OCI-LY7 (cell line): ENCODE results near the gene KIAA1958. TPM values are rescaled to one million over a fixed set of nuclear protein-coding genes. Genes with fewer than 3 reads are reported as not detected.

Experiments
- BruUV-seq: library from RNA; stranded (reverse); fragments of 400-500 nt; replicated peaks from 2 replicates; lab custom pipeline; 2021; lab: Mats Ljungman, UMichigan
- CTCF ChIA-PET: fragments of 300-600 bp; sonication (Branson Sonifier 250); formaldehyde crosslinking; loops from one replicate; lab custom pipeline; 2022; ENCODE audit warnings: antibody characterized with exemption; ENCODE audit not compliant: unreplicated experiment; lab: Charles Lee
- POLR2A ChIA-PET: fragments of 300-600 bp; sonication (Branson Sonifier 250); formaldehyde crosslinking; loops from one replicate; lab custom pipeline; 2022; ENCODE audit warnings: antibody characterized with exemption; lab: Charles Lee
- DNase-seq: peaks from one replicate; pipeline ENCODE4 v3.0.0-alpha.2; 2015; ENCODE audit warnings: low spot score
- H2AFZ ChIP-seq: fragments of 200-600 bp; sonication (generic), shearing (Covaris generic); 2 replicates; pipeline ENCODE4 v1.6.1; 2014; ENCODE audit warnings: mild to moderate bottlenecking, antibody characterized with exemption, low read length, moderate library complexity
- H3K27ac ChIP-seq: fragments of 200-600 bp; sonication (generic); 2 replicates; pipeline ENCODE4 v1.5.1; 2014; ENCODE audit warnings: mixed run types, low read depth, mild to moderate bottlenecking, moderate library complexity, low read length, inconsistent platforms; ENCODE audit not compliant: poor library complexity, severe bottlenecking
- H3K36me3 ChIP-seq: fragments of 200-600 bp; sonication (generic); 2 replicates; pipeline ENCODE4 v1.6.1; 2014; ENCODE audit warnings: mild to moderate bottlenecking, antibody characterized with exemption, low read length, moderate library complexity, mixed read lengths; ENCODE audit not compliant: insufficient read depth
- H3K4me1 ChIP-seq: fragments of 200-600 bp; sonication (generic); 2 replicates; pipeline ENCODE4 v1.5.1; 2014; ENCODE audit warnings: mild to moderate bottlenecking, low read length; ENCODE audit not compliant: insufficient read depth, poor library complexity, severe bottlenecking
- H3K4me2 ChIP-seq: fragments of 200-600 bp; sonication (generic); 2 replicates; pipeline ENCODE4 v1.6.1; 2014; ENCODE audit warnings: mild to moderate bottlenecking, low read length
- H3K4me3 ChIP-seq: fragments of 200-600 bp; sonication (generic); 2 replicates; pipeline ENCODE4 v1.5.1; 2014; ENCODE audit warnings: mild to moderate bottlenecking, low read depth, low read length; ENCODE audit not compliant: poor library complexity, severe bottlenecking
- H3K79me2 ChIP-seq: fragments of 200-600 bp; sonication (generic); 2 replicates; pipeline ENCODE4 v1.6.1; 2016; ENCODE audit warnings: low read depth, mild to moderate bottlenecking, low read length, moderate library complexity, mixed read lengths; ENCODE audit not compliant: insufficient read depth
- H3K9me2 ChIP-seq: fragments of 200-600 bp; sonication (generic); 2 replicates; pipeline ENCODE4 v1.6.1; 2016; ENCODE audit warnings: mild to moderate bottlenecking, low read length, mixed read lengths; ENCODE audit not compliant: insufficient read depth
- H3K9me3 ChIP-seq: fragments of 200-600 bp; sonication (generic); 2 replicates; pipeline ENCODE4 v1.6.1; 2014; ENCODE audit warnings: mild to moderate bottlenecking, mixed run types, low read length, mixed read lengths
- H4K20me1 ChIP-seq: fragments of 200-600 bp; sonication (generic); 2 replicates; pipeline ENCODE4 v1.6.1; 2014; ENCODE audit warnings: mild to moderate bottlenecking, antibody characterized with exemption, low read length, moderate library complexity, mixed read lengths; ENCODE audit not compliant: insufficient read depth
- EZH2phosphoT487 ChIP-seq: fragments of 200-600 bp; sonication (generic); IDR thresholded peaks from 2 replicates; pipeline ENCODE4 v1.6.1; 2018; ENCODE audit warnings: low read depth, borderline replicate concordance, mild to moderate bottlenecking, mixed run types, antibody characterized with exemption, low read length, moderate library complexity, mixed read lengths
- intact Hi-C: fragments of 100-400 bp; cut with micrococcal nuclease; formaldehyde crosslinking; loops from one replicate; pipeline ENCODE4 v1.10.0; 2022; ENCODE audit not compliant: unreplicated experiment
- total RNA-seq, 2 experiments: library from RNA; depleted of rRNA in 1 of 2; stranded (reverse); fragments of >200 nt in 1 of 2; shearing (Covaris generic) in 1 of 2; gene quantifications; 2 replicates each; pipeline ENCODE4 v1.2.3, GENCODE V29; 2014 to 2022
- TF ChIP-seq, protein P1 (sequence below): fragments of 200-600 bp; sonication (generic); conservative IDR thresholded peaks from 2 replicates; pipeline ENCODE4 v1.5.1; 2014; ENCODE audit warnings: mild to moderate bottlenecking, antibody characterized with exemption, low read length, moderate library complexity, mixed read lengths

Gene KIAA1958
- total RNA-seq, 2 experiments from 2014 or later = 15.4 to 19.8 TPM

DNA sequence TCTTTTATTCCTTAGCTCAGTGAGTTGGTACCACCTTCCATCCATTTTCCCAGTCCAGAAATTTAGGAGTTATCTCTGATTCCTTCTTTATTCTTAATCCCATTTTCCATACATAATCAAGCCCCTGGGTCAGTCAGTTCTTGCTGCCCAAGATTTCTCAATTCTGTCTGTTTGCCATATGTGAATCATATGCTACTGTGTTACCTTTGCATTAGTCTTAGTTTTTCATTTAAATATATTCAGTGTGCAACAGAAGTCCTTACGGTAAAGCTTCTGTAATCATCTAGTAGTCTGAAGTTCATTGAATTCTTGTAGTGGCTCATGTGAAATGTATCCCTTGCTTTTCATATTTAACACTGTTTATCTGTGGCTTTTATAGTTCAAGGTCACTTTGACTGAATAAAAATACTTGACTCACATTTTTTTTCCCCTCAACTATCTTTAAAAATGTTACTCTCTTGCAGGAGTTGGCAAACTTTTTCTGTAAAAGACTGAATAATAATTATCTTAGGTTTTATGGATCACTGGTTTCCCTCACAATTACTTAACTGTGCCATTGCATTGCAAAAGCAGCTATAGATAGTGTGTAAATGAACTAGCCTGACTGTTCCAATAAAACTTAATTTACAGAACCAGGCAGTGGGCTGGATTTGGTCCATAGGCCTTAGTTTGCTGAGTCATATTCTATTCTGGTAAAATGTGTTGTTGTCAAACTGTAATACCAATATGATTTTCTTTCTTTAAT is 6.9 kb downstream of the KIAA1958 start:
- peaks cover 12% of the 10 kb centered on the region for H3K9me3 ChIP-seq
- no peaks in the 10 kb centered on the region for H3K9me2 ChIP-seq
- peaks cover 17% of the 10 kb centered on the region for H4K20me1 ChIP-seq
- H3K4me2 ChIP-seq = no peak overlapping the region
- TF ChIP-seq EZH2phosphoT487 = no peak
- TF ChIP-seq, protein P1, sequence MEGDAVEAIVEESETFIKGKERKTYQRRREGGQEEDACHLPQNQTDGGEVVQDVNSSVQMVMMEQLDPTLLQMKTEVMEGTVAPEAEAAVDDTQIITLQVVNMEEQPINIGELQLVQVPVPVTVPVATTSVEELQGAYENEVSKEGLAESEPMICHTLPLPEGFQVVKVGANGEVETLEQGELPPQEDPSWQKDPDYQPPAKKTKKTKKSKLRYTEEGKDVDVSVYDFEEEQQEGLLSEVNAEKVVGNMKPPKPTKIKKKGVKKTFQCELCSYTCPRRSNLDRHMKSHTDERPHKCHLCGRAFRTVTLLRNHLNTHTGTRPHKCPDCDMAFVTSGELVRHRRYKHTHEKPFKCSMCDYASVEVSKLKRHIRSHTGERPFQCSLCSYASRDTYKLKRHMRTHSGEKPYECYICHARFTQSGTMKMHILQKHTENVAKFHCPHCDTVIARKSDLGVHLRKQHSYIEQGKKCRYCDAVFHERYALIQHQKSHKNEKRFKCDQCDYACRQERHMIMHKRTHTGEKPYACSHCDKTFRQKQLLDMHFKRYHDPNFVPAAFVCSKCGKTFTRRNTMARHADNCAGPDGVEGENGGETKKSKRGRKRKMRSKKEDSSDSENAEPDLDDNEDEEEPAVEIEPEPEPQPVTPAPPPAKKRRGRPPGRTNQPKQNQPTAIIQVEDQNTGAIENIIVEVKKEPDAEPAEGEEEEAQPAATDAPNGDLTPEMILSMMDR = no peak
- intact Hi-C loops = no loop called here
- ChIA-PET POLR2A (interaction anchor here (0.9 kb wide), 1 partner anchor 13 kb away, joined by 3 read pairs; no protein-coding TSS in a partner anchor), CTCF (no interaction called here)
- H2AFZ ChIP-seq = no peak overlapping the region
- no TSS peak for BruUV-seq
- peaks cover 72% of the 10 kb centered on the region for H3K79me2 ChIP-seq
- H3K4me1 ChIP-seq = peaks cover 11% of the 10 kb centered on the region
- peaks cover 39% of the 10 kb centered on the region for H3K36me3 ChIP-seq
- DNase-seq = no peak
- no peak overlapping the region for H3K27ac ChIP-seq
- no peak overlapping the region for H3K4me3 ChIP-seq

DNA sequence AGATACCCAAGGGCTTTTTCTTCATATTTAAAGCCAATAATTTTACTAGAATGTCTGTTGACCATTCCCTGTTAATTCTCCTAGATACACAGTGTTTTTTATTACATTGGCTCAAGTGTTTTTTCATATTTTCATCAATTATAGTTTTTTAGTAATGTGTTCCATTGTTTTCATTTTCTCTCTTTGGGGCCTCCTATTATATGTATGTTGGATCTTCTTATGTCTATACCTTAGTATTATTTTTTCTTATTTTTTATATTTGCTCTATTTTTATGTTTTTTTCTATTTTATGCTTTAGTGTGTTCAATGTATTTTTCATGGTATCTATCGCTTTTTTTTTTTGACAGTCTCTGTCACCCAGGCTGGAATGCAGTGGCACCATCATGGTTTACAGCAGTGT is 7.5 kb downstream of the KIAA1958 start:
- DNase-seq = no peak
- H3K79me2 ChIP-seq = peaks cover 72% of the 10 kb centered on the region
- peaks cover 39% of the 10 kb centered on the region for H3K36me3 ChIP-seq
- ChIA-PET CTCF (no interaction called here), POLR2A (interaction anchor here (0.7 to 0.8 kb wide), 2 partner anchors 8 to 295 kb away, joined by 3 read pairs; partner anchors contain the start of gene KIAA1958)
- H4K20me1 ChIP-seq = peaks cover 11% of the 10 kb centered on the region
- no peak overlapping the region for H3K4me2 ChIP-seq
- H3K27ac ChIP-seq = no peak overlapping the region
- H3K9me2 ChIP-seq = no peaks in the 10 kb centered on the region
- peaks cover 5% of the 10 kb centered on the region for H3K4me1 ChIP-seq
- intact Hi-C loops = no loop called here
- H3K9me3 ChIP-seq = peaks cover 12% of the 10 kb centered on the region
- no TSS peak for BruUV-seq
- H2AFZ ChIP-seq = no peak overlapping the region
- H3K4me3 ChIP-seq = no peak overlapping the region
- no peak for TF ChIP-seq EZH2phosphoT487
- TF ChIP-seq, protein P1 = no peak

DNA sequence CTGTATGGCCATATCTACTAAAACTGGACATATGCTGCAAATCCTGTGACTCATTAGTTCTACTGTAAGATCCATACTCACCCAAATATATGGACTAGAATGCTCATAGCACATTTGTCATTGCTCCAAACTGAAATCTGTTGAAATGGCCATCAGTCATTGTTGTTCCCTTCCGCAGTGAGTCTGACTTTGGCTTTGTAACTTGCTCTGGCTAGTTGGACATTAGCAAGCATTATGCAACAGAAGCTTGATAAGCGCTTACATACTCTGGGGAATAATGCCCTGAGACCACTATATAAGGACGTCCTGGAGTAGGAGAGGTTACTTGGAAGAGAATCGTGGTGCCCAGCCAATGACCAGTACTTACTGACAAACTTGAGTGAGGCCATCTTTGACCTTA is 9.0 kb downstream of the KIAA1958 start:
- H3K4me3 ChIP-seq = no peak overlapping the region
- H2AFZ ChIP-seq = no peak overlapping the region
- POLR2A ChIA-PET = interaction anchor here (0.7 to 1.0 kb wide), 2 partner anchors 19 to 234 kb away, joined by 3 read pairs; no protein-coding TSS in a partner anchor
- intact Hi-C loops = no loop called here
- CTCF ChIA-PET = no interaction called here
- no TSS peak for BruUV-seq
- TF ChIP-seq, protein P1 = no peak
- no peak for TF ChIP-seq EZH2phosphoT487
- H3K9me3 ChIP-seq = peaks cover 12% of the 10 kb centered on the region
- peaks cover 4% of the 10 kb centered on the region; the same call in 1 of the 2 replicates for H4K20me1 ChIP-seq
- H3K27ac ChIP-seq = no peak overlapping the region
- no peak for DNase-seq
- peaks cover 39% of the 10 kb centered on the region for H3K36me3 ChIP-seq
- H3K79me2 ChIP-seq = peaks cover 63% of the 10 kb centered on the region
- H3K9me2 ChIP-seq = no peaks in the 10 kb centered on the region
- H3K4me2 ChIP-seq = no peak overlapping the region
- no peaks in the 10 kb centered on the region for H3K4me1 ChIP-seq
